Superior temporal gyrus (tissue), 1 donor: ENCODE results near the gene RBM19.
"Not testable (repeated sequence)": the region's sequence is repeated elsewhere in the genome, so short reads cannot be mapped to it uniquely, and the experiment has no call there.

Experiments
- DNase-seq: peaks from one replicate; pipeline ENCODE4 v3.0.0-alpha.2; 2016; ENCODE audit errors: extremely low spot score

RBM19 gene

GRCh38 chr12:113831476-113831875 is 134.6 kb downstream of the RBM19 start:
- DNase-seq: no peak

GRCh38 chr12:113831016-113831415 is 135.1 kb downstream of the RBM19 start:
- no peak for DNase-seq

- no peak for DNase-seq
Measured at GRCh38 chr12:113829212-113829611, 136.9 kb downstream of the RBM19 start.

- no peak for DNase-seq
Measured at GRCh38 chr12:113827539-113828114, 138.5 kb downstream of the RBM19 start.

GRCh38 chr12:113826805-113827538 is 139.2 kb downstream of the RBM19 start:
- no peak for DNase-seq

- no peak for DNase-seq
Measured at GRCh38 chr12:113825705-113826104, 140.4 kb downstream of the RBM19 start.

GRCh38 chr12:113823816-113824215 is 142.3 kb downstream of the RBM19 start:
- no peak for DNase-seq

GRCh38 chr12:113823016-113823415 is 143.1 kb downstream of the RBM19 start:
- no peak for DNase-seq

GRCh38 chr12:113820842-113821241 is 145.3 kb downstream of the RBM19 start:
- no peak for DNase-seq

GRCh38 chr12:113820309-113820708 is 145.8 kb downstream of the RBM19 start:
- DNase-seq: no peak

- no peak for DNase-seq
Measured at GRCh38 chr12:113819495-113819894, 146.6 kb downstream of the RBM19 start.

GRCh38 chr12:113818833-113819232 is 147.3 kb downstream of the RBM19 start:
- DNase-seq: no peak

- DNase-seq: peak; percentile 31
Measured at GRCh38 chr12:113818283-113818682, 147.8 kb downstream of the RBM19 start.

- DNase-seq: no peak
Measured at GRCh38 chr12:113816866-113817265, 149.3 kb downstream of the RBM19 start.

- DNase-seq: no peak
Measured at GRCh38 chr12:113815031-113815430, 151.1 kb downstream of the RBM19 start.

- no peak for DNase-seq
Measured at GRCh38 chr12:113813229-113813541, 152.9 kb downstream of the RBM19 start.

GRCh38 chr12:113812411-113813228 is 153.5 kb downstream of the RBM19 start:
- no peak for DNase-seq

- not testable (repeated sequence) for DNase-seq
Measured at GRCh38 chr12:113809462-113810220, 156.5 kb downstream of the RBM19 start.

GRCh38 chr12:113808095-113808951 is 157.8 kb downstream of the RBM19 start:
- DNase-seq: no peak

GRCh38 chr12:113805673-113806072 is 160.5 kb downstream of the RBM19 start:
- no peak for DNase-seq

- DNase-seq: no peak
Measured at GRCh38 chr12:113804961-113805600, 161.0 kb downstream of the RBM19 start.
